Peyer's patch (tissue), 4 donors: Measurements from ENCODE around the gene SLC6A1. TPM values are rescaled to one million over a fixed set of nuclear protein-coding genes. Genes with fewer than 3 reads are reported as not detected.

Experiments
- DNase-seq, 3 donors: peaks; one replicate each; pipeline ENCODE4 v3.0.0-alpha.2; 2017 to 2019
- H3K27ac ChIP-seq, 4 donors: fragments of 200-600 bp; sonication (generic); one replicate each; pipeline ENCODE4 v1.5.1; 2016 to 2019
- H3K27me3 ChIP-seq, 2 donors: fragments of 200-600 bp; sonication (generic); one replicate each; pipeline ENCODE4 v1.5.1; 2019
- H3K36me3 ChIP-seq, 3 donors: fragments of 200-600 bp; sonication (generic); one replicate each; pipeline ENCODE4 v1.5.1; 2016 to 2019
- H3K4me1 ChIP-seq, 4 donors: fragments of 200-600 bp; sonication (generic); one replicate each; pipeline ENCODE4 v1.5.1; 2016 to 2019
- H3K4me3 ChIP-seq, 4 donors: fragments of 200-600 bp; sonication (generic); 1 replicate in 3 of 4; 2 replicates in 1 of 4; pipeline ENCODE4 v1.5.1; 2016 to 2019; ENCODE audit warnings: mild to moderate bottlenecking in 1 of 4
- H3K9me3 ChIP-seq, 4 donors: fragments of 200-600 bp; sonication (generic); one replicate each; pipeline ENCODE4 v1.5.1; 2016 to 2019; ENCODE audit warnings: mild to moderate bottlenecking in 1 of 4
- POLR2A ChIP-seq, 2 donors: fragments of 450-650 bp; IDR thresholded peaks; one replicate each; pipeline ENCODE4 v1.5.1; 2017; ENCODE audit warnings: antibody characterized with exemption in 2 of 2, mild to moderate bottlenecking in 2 of 2, moderate library complexity in 2 of 2
- total RNA-seq, 4 donors: library from RNA; depleted of rRNA; stranded (reverse); fragments of >200 nt; gene quantifications; one replicate each; pipeline ENCODE4 v1.1.0, GENCODE V29; 2016
- TF ChIP-seq, protein P1 (sequence below), 6 experiments: fragments of 450-650 bp in 4 of 6; fragments of 200-600 bp in 2 of 6; sonication (generic) in 1 of 6; IDR thresholded peaks; one replicate each; pipeline ENCODE4 v1.5.1; 2017 to 2019; ENCODE audit warnings: antibody characterized with exemption in 6 of 6, mild to moderate bottlenecking in 3 of 6, moderate library complexity in 1 of 6

The SLC6A1 gene
- total RNA-seq, 4 donors from 2014 or later, result 0.27 to 5.0 (median 0.38) TPM; not detected in 1

GRCh38 chr3:10961921-10962320 lies 30.6 kb upstream of the SLC6A1 start:
- H3K36me3 ChIP-seq, result no peaks in the 10 kb centered on the region
- H3K27me3 ChIP-seq, result no peaks in the 10 kb centered on the region
- no peak overlapping the region for H3K27ac ChIP-seq
- TF ChIP-seq, protein P1, sequence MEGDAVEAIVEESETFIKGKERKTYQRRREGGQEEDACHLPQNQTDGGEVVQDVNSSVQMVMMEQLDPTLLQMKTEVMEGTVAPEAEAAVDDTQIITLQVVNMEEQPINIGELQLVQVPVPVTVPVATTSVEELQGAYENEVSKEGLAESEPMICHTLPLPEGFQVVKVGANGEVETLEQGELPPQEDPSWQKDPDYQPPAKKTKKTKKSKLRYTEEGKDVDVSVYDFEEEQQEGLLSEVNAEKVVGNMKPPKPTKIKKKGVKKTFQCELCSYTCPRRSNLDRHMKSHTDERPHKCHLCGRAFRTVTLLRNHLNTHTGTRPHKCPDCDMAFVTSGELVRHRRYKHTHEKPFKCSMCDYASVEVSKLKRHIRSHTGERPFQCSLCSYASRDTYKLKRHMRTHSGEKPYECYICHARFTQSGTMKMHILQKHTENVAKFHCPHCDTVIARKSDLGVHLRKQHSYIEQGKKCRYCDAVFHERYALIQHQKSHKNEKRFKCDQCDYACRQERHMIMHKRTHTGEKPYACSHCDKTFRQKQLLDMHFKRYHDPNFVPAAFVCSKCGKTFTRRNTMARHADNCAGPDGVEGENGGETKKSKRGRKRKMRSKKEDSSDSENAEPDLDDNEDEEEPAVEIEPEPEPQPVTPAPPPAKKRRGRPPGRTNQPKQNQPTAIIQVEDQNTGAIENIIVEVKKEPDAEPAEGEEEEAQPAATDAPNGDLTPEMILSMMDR (IDR thresholded peaks at IDR 0.05), result no peak
- TF ChIP-seq POLR2A (IDR thresholded peaks at IDR 0.05), result no peak
- H3K9me3 ChIP-seq, result no peaks in the 10 kb centered on the region
- no peak overlapping the region for H3K4me3 ChIP-seq
- H3K4me1 ChIP-seq, result no peaks in the 10 kb centered on the region
- DNase-seq, result no peak

DNA sequence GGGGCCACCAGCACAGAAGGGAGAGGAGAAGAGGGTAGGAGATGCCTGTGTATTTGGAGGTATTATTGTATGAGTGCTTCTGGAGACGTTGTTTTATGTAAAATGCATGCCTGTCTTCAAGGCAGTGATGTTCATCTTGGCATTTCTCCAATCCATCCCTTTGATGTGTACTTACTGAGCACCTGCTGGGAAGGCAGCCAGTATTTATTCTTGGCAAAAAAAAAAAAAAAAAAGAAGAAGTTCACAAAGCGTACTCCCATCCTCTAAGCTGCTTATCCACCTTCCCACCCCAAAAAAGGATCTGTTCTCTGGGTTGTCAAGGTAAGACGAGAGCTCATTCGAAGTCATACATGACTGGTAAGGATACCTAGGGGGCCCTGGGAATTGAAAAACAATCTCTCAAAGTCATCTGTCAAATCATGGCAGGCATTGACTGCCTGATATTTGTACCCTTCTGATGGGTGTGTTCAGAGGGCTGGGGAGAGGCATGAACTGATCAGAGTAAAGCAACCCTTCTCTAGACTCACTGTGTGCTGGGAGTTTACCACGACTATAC lies 30.0 kb upstream of the SLC6A1 start:
- Histone ChIP-seq H3K36me3 (no peaks in the 10 kb centered on the region), H3K4me1 (no peaks in the 10 kb centered on the region), H3K27me3 (no peaks in the 10 kb centered on the region), H3K4me3 (no peak overlapping the region), H3K9me3 (no peaks in the 10 kb centered on the region), H3K27ac (no peak overlapping the region)
- TF ChIP-seq, protein P1 (IDR thresholded peaks at IDR 0.05), result no peak
- no peak for TF ChIP-seq POLR2A (IDR thresholded peaks at IDR 0.05)
- no peak for DNase-seq

DNA sequence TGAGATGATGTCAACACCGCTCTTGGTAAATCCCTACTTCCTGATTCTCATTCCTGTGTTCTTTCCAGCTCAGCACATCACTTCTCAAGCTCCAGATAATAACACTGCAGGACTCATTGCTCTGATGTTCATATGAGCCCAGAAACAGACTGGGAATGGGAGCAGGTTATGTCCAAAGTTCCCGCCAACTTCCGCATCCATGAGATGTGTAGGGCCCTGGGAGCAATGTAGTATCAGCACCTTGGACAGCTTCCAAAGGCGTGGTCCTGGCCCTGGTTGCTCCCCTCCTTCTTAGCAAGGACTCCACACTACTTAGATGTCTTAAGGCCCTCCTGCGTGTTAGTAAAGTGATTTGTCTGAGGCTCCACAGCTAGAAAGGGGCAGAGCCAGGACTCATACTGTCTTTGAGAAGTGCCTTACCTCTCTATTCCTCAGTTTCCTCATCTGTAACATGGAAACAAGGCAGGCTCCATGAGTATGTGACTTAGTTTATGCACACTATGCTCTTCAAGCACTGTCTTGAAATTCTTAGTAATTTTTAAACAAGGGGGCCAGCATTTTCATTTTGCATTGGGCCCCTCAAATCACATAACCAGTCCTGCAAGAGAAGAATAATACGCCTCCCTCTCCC lies 27.9 kb upstream of the SLC6A1 start:
- no peak for TF ChIP-seq POLR2A (IDR thresholded peaks at IDR 0.05)
- TF ChIP-seq, protein P1 (IDR thresholded peaks at IDR 0.05), result no peak
- peak in 1 of 3 donors; percentile 50 for DNase-seq
- Histone ChIP-seq H3K27me3 (no peaks in the 10 kb centered on the region), H3K27ac (no peak overlapping the region), H3K36me3 (no peaks in the 10 kb centered on the region), H3K4me1 (no peaks in the 10 kb centered on the region), H3K9me3 (no peaks in the 10 kb centered on the region), H3K4me3 (no peak overlapping the region)

- H3K4me1 ChIP-seq, result no peaks in the 10 kb centered on the region
- no peak for DNase-seq
- no peaks in the 10 kb centered on the region for H3K36me3 ChIP-seq
- no peaks in the 10 kb centered on the region for H3K9me3 ChIP-seq
- TF ChIP-seq, protein P1 (IDR thresholded peaks at IDR 0.05), result no peak
- TF ChIP-seq POLR2A (IDR thresholded peaks at IDR 0.05), result no peak
- no peak overlapping the region for H3K4me3 ChIP-seq
- H3K27me3 ChIP-seq, result no peaks in the 10 kb centered on the region
- no peak overlapping the region for H3K27ac ChIP-seq
These were observed 24.1 kb upstream of the SLC6A1 start for GRCh38 chr3:10968401-10968800.

- no peaks in the 10 kb centered on the region for H3K9me3 ChIP-seq
- no peak for DNase-seq
- no peak overlapping the region for H3K4me3 ChIP-seq
- H3K27me3 ChIP-seq, result no peaks in the 10 kb centered on the region
- no peaks in the 10 kb centered on the region for H3K4me1 ChIP-seq
- no peak overlapping the region for H3K27ac ChIP-seq
- TF ChIP-seq, protein P1 (IDR thresholded peaks at IDR 0.05), result no peak
- TF ChIP-seq POLR2A (IDR thresholded peaks at IDR 0.05), result no peak
- H3K36me3 ChIP-seq, result no peaks in the 10 kb centered on the region
These were observed 22.1 kb upstream of the SLC6A1 start for GRCh38 chr3:10970306-10970960.
